GM11168 (cell line): ENCODE measurements around the gene SLC22A3.
"Not testable (repeated sequence)": the region's sequence is repeated elsewhere in the genome, so short reads cannot be mapped to it uniquely, and the experiment has no call there.

Experiments
- in situ Hi-C: fragments of 300-500 bp; cut with MboI; formaldehyde crosslinking; loops from one replicate; pipeline ENCODE4 v1.12.0; 2022; ENCODE audit warnings: low sequenced_read_pairs; ENCODE audit not compliant: unreplicated experiment

The SLC22A3 gene

GRCh38 chr6:160469153-160469552 lies 121.0 kb downstream of the SLC22A3 start:
- in situ Hi-C loops, result no loop called here

- in situ Hi-C loops, result not testable (repeated sequence)
Measured at GRCh38 chr6:160476056-160476455, 127.9 kb downstream of the SLC22A3 start.

DNA sequence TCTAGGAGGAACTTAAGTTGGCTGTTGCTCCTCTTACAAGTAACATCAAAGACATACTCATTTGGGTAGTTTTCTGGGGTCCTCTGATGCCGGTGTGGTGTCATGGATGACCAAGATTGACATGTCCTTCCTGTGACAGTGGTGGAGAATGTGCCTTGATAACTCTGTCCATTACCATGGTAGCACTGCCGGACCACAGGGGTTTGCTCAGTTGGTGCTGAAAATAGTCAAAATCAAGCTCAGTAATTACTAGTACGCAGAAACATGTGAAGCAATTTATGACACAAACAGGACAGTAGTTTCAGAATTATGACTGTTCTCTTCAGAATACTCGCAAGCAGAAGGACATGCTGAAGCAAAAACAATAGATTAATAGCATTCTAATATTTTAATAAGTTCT lies 128.9 kb downstream of the SLC22A3 start:
- in situ Hi-C loops, result not testable (repeated sequence)

DNA sequence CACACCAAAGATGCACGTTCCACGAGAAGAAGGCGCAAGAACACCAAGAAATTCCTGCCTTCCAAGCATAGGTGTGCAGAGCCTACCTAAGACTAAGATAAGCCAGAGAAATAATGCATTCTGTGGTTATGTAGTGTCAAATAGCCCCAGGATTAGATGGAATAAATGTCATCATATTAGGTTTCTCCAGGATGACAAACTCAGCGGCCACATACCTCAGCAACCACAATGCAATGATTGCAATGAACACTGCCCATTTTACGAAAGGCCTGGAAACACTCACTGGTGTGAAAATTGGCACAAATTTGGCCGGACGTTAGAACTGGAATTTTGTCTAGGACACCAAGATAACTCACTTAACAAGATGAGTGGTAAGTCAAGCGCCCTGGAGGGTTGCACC lies 129.7 kb downstream of the SLC22A3 start:
- in situ Hi-C loops, result no loop called here

GRCh38 chr6:160487116-160487515 lies 138.9 kb downstream of the SLC22A3 start:
- in situ Hi-C loops, result no loop called here

- in situ Hi-C loops, result no loop called here
Measured at GRCh38 chr6:160489091-160489490, 140.9 kb downstream of the SLC22A3 start.

- in situ Hi-C loops, result no loop called here
Measured at GRCh38 chr6:160494576-160494975, 146.4 kb downstream of the SLC22A3 start.

DNA sequence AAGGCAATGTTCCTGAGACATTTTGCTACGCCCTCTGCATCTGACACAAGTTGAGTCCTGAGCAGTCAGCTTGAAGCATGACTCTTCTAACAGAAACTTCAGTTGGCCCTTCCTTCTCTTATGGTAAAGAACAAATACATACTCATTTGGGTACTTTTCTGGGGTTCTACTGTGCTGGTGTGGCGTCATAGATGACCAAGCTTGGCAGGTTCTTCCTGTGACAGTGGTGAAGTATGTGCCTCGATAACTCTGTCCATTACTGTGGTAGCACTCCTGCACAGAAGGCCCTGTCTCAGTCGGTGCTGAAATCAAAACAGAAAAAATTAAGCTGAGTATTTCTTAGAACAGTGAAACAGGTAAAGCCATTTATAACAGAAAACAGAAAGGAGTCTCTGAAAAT lies 152.5 kb downstream of the SLC22A3 start:
- in situ Hi-C loops, result no loop called here
